GM12891 (cell line): ENCODE data around the gene TREX2.

Source experiments
- PAX5 ChIP-seq: IDR thresholded peaks from 2 replicates; pipeline ENCODE4 v1.6.1; 2011; ENCODE audit warnings: low read length, moderate library complexity, mild to moderate bottlenecking; ENCODE audit not compliant: insufficient read depth, severe bottlenecking
- POLR2A ChIP-seq: IDR thresholded peaks from 2 replicates; pipeline ENCODE4 v1.6.1; 2011; ENCODE audit warnings: low read depth, low read length, control low read depth
- POLR2AphosphoS5 ChIP-seq: IDR thresholded peaks from 2 replicates; pipeline ENCODE4 v1.6.1; 2011; ENCODE audit warnings: low read depth, low read length, control low read depth
- SPI1 ChIP-seq: IDR thresholded peaks from 2 replicates; pipeline ENCODE4 v1.6.1; 2011; ENCODE audit warnings: low read depth, low read length, control low read depth
- TAF1 ChIP-seq: IDR thresholded peaks from 2 replicates; pipeline ENCODE4 v1.6.1; 2011; ENCODE audit warnings: low read depth, low read length, control low read depth

GRCh38 chrX:153410888-153411254 is 35.0 kb downstream of the TREX2 start:
- no peak for TF ChIP-seq POLR2AphosphoS5
- TF ChIP-seq SPI1: no peak
- TF ChIP-seq POLR2A: no peak
- TF ChIP-seq TAF1: no peak
- no peak for TF ChIP-seq PAX5
